Osteocyte (in vitro differentiated cells): ENCODE measurements around the gene GAN. TPM values are rescaled to one million over a fixed set of nuclear protein-coding genes. Genes with fewer than 3 reads are reported as not detected.

Experiments
- DNase-seq: peaks from one replicate; pipeline ENCODE4 v3.0.0; 2021; ENCODE audit warnings: mixed read lengths; ENCODE audit not compliant: unreplicated experiment; ENCODE audit errors: extremely low spot score
- H3K27ac Mint-ChIP-seq: one replicate; pipeline ENCODE4 v1.8.0; 2021; ENCODE audit warnings: mild to moderate bottlenecking, mixed read lengths; ENCODE audit not compliant: unreplicated experiment
- H3K27me3 Mint-ChIP-seq: one replicate; pipeline ENCODE4 v1.8.0; 2021; ENCODE audit warnings: mixed read lengths; ENCODE audit not compliant: unreplicated experiment
- H3K36me3 Mint-ChIP-seq: one replicate; pipeline ENCODE4 v1.8.0; 2021; ENCODE audit warnings: mixed read lengths; ENCODE audit not compliant: unreplicated experiment
- H3K4me1 Mint-ChIP-seq: one replicate; pipeline ENCODE4 v1.8.0; 2021; ENCODE audit warnings: mixed read lengths; ENCODE audit not compliant: unreplicated experiment
- H3K4me3 Mint-ChIP-seq: one replicate; pipeline ENCODE4 v1.8.0; 2021; ENCODE audit warnings: mild to moderate bottlenecking, moderate library complexity, mixed read lengths; ENCODE audit not compliant: unreplicated experiment
- H3K9me3 Mint-ChIP-seq: one replicate; pipeline ENCODE4 v1.8.0; 2021; ENCODE audit warnings: mixed read lengths; ENCODE audit not compliant: unreplicated experiment
- total RNA-seq: library from RNA; stranded (reverse); gene quantifications from 2 replicates; pipeline ENCODE4 v1.2.1, GENCODE V29; 2021
- TF ChIP-seq, protein P1 (sequence below): fragments of 200-600 bp; sonication (generic); IDR thresholded peaks from 2 replicates; pipeline ENCODE4 v1.5.0; 2021; ENCODE audit warnings: antibody characterized with exemption, mild to moderate bottlenecking, moderate library complexity

The GAN gene
- total RNA-seq, 1 donor from 2014 or later, result 9.2 TPM

DNA sequence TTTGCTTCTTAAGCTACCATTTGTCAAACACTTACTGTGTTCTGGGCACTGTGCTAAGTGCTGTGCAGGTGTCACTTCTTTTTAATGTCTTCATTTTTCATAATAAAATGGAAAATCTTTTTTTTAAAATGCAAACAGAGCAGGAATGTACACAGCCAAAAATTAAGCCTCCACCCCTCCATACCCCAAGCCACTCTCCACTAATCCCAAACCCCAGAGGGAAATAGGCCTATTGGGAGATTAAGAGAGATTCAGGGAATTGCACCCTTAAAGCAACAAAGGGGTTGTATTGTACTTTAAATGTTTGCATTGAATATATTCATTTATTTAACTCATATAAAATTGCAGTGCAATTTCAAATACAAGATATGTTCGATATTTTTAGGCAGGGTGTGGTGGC, 28.6 kb upstream of the GAN start:
- H3K36me3 Mint-ChIP-seq, result no peaks in the 10 kb centered on the region
- H3K4me3 Mint-ChIP-seq, result no peak overlapping the region
- no peak overlapping the region for H3K27ac Mint-ChIP-seq
- TF ChIP-seq, protein P1, sequence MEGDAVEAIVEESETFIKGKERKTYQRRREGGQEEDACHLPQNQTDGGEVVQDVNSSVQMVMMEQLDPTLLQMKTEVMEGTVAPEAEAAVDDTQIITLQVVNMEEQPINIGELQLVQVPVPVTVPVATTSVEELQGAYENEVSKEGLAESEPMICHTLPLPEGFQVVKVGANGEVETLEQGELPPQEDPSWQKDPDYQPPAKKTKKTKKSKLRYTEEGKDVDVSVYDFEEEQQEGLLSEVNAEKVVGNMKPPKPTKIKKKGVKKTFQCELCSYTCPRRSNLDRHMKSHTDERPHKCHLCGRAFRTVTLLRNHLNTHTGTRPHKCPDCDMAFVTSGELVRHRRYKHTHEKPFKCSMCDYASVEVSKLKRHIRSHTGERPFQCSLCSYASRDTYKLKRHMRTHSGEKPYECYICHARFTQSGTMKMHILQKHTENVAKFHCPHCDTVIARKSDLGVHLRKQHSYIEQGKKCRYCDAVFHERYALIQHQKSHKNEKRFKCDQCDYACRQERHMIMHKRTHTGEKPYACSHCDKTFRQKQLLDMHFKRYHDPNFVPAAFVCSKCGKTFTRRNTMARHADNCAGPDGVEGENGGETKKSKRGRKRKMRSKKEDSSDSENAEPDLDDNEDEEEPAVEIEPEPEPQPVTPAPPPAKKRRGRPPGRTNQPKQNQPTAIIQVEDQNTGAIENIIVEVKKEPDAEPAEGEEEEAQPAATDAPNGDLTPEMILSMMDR, result no peak
- DNase-seq, result no peak
- no peaks in the 10 kb centered on the region for H3K4me1 Mint-ChIP-seq
- H3K9me3 Mint-ChIP-seq, result no peaks in the 10 kb centered on the region
- H3K27me3 Mint-ChIP-seq, result peaks cover 2% of the 10 kb centered on the region

DNA sequence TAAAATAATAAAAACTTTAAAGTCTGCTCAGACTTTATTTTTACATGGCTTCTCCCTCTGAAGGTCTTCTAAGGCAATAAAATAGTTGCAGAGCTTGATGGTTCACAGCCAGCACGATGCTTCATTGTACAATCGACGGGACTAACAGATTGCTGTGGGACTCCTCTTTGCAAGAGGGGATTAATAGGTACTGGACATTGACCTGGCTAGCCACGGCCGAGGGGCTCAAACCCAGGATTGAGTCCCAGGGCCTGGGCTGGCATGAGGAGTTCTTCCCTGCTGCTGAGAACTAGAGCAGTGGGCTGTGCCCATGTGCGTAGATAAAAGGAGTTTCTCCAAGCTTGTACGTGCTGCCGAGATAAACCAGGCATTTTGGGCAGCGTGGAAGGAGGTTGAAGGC, 23.6 kb upstream of the GAN start:
- DNase-seq, result no peak
- no peaks in the 10 kb centered on the region for H3K36me3 Mint-ChIP-seq
- no peak overlapping the region for H3K27ac Mint-ChIP-seq
- no peak overlapping the region for H3K4me3 Mint-ChIP-seq
- no peaks in the 10 kb centered on the region for H3K9me3 Mint-ChIP-seq
- TF ChIP-seq, protein P1, result no peak
- no peaks in the 10 kb centered on the region for H3K4me1 Mint-ChIP-seq
- H3K27me3 Mint-ChIP-seq, result peaks cover 4% of the 10 kb centered on the region

DNA sequence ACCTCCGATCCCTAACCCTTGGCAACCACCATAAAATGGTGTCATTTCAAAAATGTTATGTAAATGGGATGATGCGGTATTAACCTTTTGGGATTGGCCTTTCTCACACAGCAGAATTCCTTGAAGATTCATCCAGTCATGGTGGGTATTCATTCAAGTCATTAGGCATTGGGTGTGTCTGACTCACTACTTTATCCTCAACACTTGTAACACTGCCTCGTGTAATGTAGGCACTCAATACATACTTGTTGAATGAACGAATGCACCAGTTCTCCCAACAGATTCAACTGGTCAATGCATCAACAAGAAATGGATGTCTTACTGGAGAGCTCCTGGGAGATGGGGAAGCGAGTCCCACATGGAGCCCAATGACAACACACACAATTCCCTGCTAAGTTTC, 21.8 kb upstream of the GAN start:
- no peak overlapping the region for H3K4me3 Mint-ChIP-seq
- H3K27ac Mint-ChIP-seq, result no peak overlapping the region

DNA sequence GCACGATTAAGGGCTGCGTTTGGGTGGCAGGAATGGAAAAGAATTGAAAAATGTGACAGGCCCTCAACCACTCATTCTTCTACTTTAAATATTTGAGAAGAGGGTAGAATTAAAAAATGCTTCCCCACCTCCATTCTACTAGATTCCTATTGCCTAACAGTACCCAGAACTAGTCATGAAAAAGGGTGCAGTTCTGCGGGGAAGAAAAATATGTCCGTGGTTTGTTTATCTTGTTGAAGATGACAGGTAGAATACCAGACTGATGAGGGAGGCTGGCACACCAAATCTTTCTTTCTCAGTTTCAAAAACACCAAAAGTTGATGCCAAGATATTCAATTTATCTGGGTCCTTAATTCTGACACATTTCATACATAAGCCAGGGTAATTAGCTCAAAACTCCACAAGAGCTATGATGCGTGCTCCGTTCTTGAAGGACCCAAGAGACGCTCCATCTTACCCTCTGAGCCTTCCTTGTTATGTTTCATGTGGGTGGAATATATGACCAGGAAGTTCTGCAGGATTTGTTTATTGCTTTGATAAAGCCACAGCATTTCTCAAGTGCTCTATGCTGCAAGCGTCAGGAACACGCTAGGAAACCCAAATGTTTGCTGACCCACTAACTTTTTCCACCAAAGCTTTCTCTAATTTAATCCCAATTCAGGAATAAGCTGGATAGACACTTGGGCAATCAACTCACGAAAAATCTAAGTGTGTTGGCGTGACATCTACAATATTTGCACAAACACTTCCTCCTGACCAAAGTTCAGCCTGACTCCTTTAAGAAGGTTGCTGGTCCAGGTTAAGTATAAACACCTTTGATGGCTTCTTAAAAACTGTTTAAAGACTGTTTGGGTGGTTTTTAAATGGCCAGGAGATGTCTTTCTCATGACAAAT, 20.6 kb upstream of the GAN start:
- TF ChIP-seq, protein P1, result no peak
- Mint-ChIP-seq H3K27me3 (peaks cover 7% of the 10 kb centered on the region), H3K36me3 (no peaks in the 10 kb centered on the region), H3K27ac (no peak overlapping the region), H3K4me3 (no peak overlapping the region), H3K4me1 (no peaks in the 10 kb centered on the region), H3K9me3 (no peaks in the 10 kb centered on the region)
- no peak for DNase-seq

More for the DNA sequence above, 21.8 kb upstream of the GAN start:
- H3K27me3 Mint-ChIP-seq, result peaks cover 7% of the 10 kb centered on the region
- no peaks in the 10 kb centered on the region for H3K9me3 Mint-ChIP-seq
- no peaks in the 10 kb centered on the region for H3K36me3 Mint-ChIP-seq
- TF ChIP-seq, protein P1, result no peak
- no peaks in the 10 kb centered on the region for H3K4me1 Mint-ChIP-seq
- DNase-seq, result no peak

DNA sequence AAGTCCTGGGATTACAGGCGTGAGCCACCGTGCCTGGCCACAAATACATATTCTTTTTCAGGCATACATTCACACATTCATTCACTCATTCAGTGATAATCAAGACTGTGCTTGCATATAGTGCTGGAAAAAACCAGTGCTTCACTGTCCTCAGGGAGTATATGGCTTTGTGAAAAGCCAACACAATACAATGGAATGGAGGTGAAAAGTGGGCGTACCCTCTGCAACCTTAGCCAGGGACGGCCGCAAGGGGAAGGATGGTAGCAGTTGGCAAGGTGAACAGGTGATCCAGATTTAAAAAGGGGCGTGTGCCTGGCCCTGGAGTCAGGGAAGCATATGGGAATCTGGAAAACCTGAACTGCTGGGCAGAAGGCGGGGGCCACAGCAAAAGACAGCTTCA, 18.1 kb upstream of the GAN start:
- Mint-ChIP-seq H3K9me3 (peaks cover 4% of the 10 kb centered on the region), H3K27ac (no peak overlapping the region), H3K4me3 (no peak overlapping the region), H3K36me3 (peaks cover 5% of the 10 kb centered on the region), H3K4me1 (no peaks in the 10 kb centered on the region), H3K27me3 (peaks cover 7% of the 10 kb centered on the region)
- DNase-seq, result no peak
- TF ChIP-seq, protein P1, result no peak
